ENCODE results near the gene GOLT1A.

DNA sequence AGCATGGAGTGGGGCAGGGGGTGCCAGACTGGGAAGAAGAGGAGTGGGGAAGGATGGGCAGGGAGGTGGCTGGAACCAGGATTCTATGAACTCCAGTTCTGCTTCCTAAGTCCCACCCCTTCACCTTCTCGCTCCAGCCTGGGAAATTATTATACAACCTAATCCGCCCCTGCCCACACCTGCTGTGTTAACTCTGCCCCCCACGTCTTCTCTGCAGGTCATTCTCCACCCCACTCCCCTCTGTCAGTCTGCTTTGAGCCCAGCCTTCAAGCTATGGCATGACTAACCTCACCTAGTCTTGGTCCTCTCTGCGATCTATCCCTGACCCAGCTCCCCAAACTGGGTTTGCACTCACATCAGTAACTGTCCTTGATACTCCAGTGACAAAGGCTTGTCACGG is 46.0 kb upstream of the GOLT1A start:
- no peak for TF ChIP-seq EZH2 (IDR thresholded peaks at IDR 0.05; ENCODE audit: borderline replicate concordance, low read depth, low read length, poor library complexity, severe bottlenecking)
- TF ChIP-seq, protein P1, sequence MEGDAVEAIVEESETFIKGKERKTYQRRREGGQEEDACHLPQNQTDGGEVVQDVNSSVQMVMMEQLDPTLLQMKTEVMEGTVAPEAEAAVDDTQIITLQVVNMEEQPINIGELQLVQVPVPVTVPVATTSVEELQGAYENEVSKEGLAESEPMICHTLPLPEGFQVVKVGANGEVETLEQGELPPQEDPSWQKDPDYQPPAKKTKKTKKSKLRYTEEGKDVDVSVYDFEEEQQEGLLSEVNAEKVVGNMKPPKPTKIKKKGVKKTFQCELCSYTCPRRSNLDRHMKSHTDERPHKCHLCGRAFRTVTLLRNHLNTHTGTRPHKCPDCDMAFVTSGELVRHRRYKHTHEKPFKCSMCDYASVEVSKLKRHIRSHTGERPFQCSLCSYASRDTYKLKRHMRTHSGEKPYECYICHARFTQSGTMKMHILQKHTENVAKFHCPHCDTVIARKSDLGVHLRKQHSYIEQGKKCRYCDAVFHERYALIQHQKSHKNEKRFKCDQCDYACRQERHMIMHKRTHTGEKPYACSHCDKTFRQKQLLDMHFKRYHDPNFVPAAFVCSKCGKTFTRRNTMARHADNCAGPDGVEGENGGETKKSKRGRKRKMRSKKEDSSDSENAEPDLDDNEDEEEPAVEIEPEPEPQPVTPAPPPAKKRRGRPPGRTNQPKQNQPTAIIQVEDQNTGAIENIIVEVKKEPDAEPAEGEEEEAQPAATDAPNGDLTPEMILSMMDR (conservative IDR thresholded peaks at IDR 0.05; ENCODE audit: low read depth, low read length): no peak
